ENCODE measurements around the gene MIPEP. TPM values are rescaled to one million over a fixed set of nuclear protein-coding genes. Genes with fewer than 3 reads are reported as not detected.

Gene MIPEP
- total and polyA plus RNA-seq, 10 of the 15 experiments (the other 5 are each of a cell fraction or from before 2014, with no cell fraction given), result 15.6 to 56.2 (median 29.8) TPM

GRCh38 chr13:23703246-23703860 is 185.8 kb downstream of the MIPEP start (continued):
- no peak for TF ChIP-seq PBX3 (IDR thresholded peaks at IDR 0.05; ENCODE audit: insufficient replicate concordance, low read depth, low read length)

- Histone ChIP-seq H3K4me3 (no peak overlapping the region), H3K4me2 (ENCODE audit: control insufficient read depth, insufficient read depth) (no peak overlapping the region), H4K20me1 (ENCODE audit: control insufficient read depth, insufficient read depth) (no peaks in the 10 kb centered on the region), H3K27me3 (replicated peaks in 1 of 2; ENCODE audit: control insufficient read depth in 2 of 2, insufficient read depth in 2 of 2, low read length in 1 of 2) (no peaks in the 10 kb centered on the region; a peak in 1 of 4 replicates), H3K79me2 (ENCODE audit: control insufficient read depth, insufficient read depth, low read length) (no peaks in the 10 kb centered on the region), H3K4me1 (ENCODE audit: control insufficient read depth, insufficient read depth, low read length) (no peaks in the 10 kb centered on the region), H3K36me3 (ENCODE audit: control insufficient read depth in 2 of 2, insufficient read depth in 2 of 2, low read length in 1 of 2) (no peaks in the 10 kb centered on the region), H3K9ac (ENCODE audit: control insufficient read depth, insufficient read depth, low read length) (no peak overlapping the region), H2AFZ (ENCODE audit: control insufficient read depth, low read depth, low read length) (no peak overlapping the region), H3K27ac (ENCODE audit: control insufficient read depth, insufficient read depth) (no peak overlapping the region), H3K9me3 (replicated peaks; ENCODE audit: control insufficient read depth, insufficient read depth, low read length) (no peaks in the 10 kb centered on the region)
- DNase-seq (ENCODE audit: low read depth, low spot score) (no peak), ATAC-seq (no peak), FAIRE-seq (no peak)
- in situ Hi-C loops (cut with MboI), result no loop called here
- intact Hi-C loops (cut with micrococcal nuclease; ENCODE audit: unreplicated experiment), result no loop called here
- no TSS peak for BruUV-seq (replicated peaks)
- ChIA-PET CTCF (no interaction called here), RAD21 (ENCODE audit: unreplicated experiment) (no interaction called here), SMC1A (ENCODE audit: uncharacterized antibody, unreplicated experiment) (no interaction called here), POLR2A (no interaction called here)
- no peak for TF ChIP-seq KDM1A (IDR thresholded peaks at IDR 0.05; ENCODE audit: borderline replicate concordance)
- TF ChIP-seq BCL3 (IDR thresholded peaks at IDR 0.05; ENCODE audit: borderline replicate concordance, insufficient read depth, low read depth, low read length, poor library complexity, severe bottlenecking), result no peak
- TF ChIP-seq NFYB (IDR thresholded peaks at IDR 0.05; ENCODE audit: insufficient read depth, low read depth, low read length), result no peak
- TF ChIP-seq HSF1 (IDR thresholded peaks at IDR 0.05; ENCODE audit: low read depth, low read length), result no peak
- TF ChIP-seq ATF2 (IDR thresholded peaks at IDR 0.05; ENCODE audit: low read length), result no peak
- no peak for TF ChIP-seq ZZZ3 (IDR thresholded peaks at IDR 0.05; ENCODE audit: control insufficient read depth, insufficient read length, low read depth)
- no peak for TF ChIP-seq E2F8 (IDR thresholded peaks at IDR 0.05; ENCODE audit: low read depth, partially characterized antibody)
- WGBS (ENCODE audit: insufficient coverage, insufficient replicate concordance, low lambda C conversion rate, missing lambda C conversion rate), result 72% methylated on average over 12 of the region's 12 CpGs
Observed at GRCh38 chr13:23701636-23702035, 187.6 kb downstream of the MIPEP start.

All from GM12878 (cell line).